ENCODE data around the gene HSPG2. TPM values are rescaled to one million over a fixed set of nuclear protein-coding genes. Genes with fewer than 3 reads are reported as not detected.

Gene HSPG2
- total and polyA plus RNA-seq, 10 of the 15 experiments (the other 5 are each of a cell fraction or from before 2014, with no cell fraction given): 0.30 to 3.4 (median 0.73) TPM; not detected in 2

GRCh38 chr1:21904454-21904703 lies 32.7 kb downstream of the HSPG2 start:
- RAD21 ChIA-PET (ENCODE audit: unreplicated experiment): no interaction called here
- Histone ChIP-seq H3K4me1 (ENCODE audit: control insufficient read depth, insufficient read depth, low read length) (peaks cover 2% of the 10 kb centered on the region), H2AFZ (ENCODE audit: control insufficient read depth, low read depth, low read length) (no peak overlapping the region), H3K27ac (ENCODE audit: control insufficient read depth, insufficient read depth) (no peak overlapping the region), H3K4me3 (no peak overlapping the region), H3K9ac (ENCODE audit: control insufficient read depth, insufficient read depth, low read length) (no peak overlapping the region), H3K79me2 (ENCODE audit: control insufficient read depth, insufficient read depth, low read length) (no peaks in the 10 kb centered on the region), H3K36me3 (ENCODE audit: control insufficient read depth in 2 of 2, insufficient read depth in 2 of 2, low read length in 1 of 2) (no peaks in the 10 kb centered on the region), H3K9me3 (replicated peaks; ENCODE audit: control insufficient read depth, insufficient read depth, low read length) (no peaks in the 10 kb centered on the region), H4K20me1 (ENCODE audit: control insufficient read depth, insufficient read depth) (no peaks in the 10 kb centered on the region), H3K27me3 (replicated peaks in 1 of 2; ENCODE audit: control insufficient read depth in 2 of 2, insufficient read depth in 2 of 2, low read length in 1 of 2) (no peaks in the 10 kb centered on the region), H3K4me2 (ENCODE audit: control insufficient read depth, insufficient read depth) (no peak overlapping the region)
- no TSS peak for BruUV-seq (replicated peaks)
- in situ Hi-C loops (cut with MboI) (no loop called here), intact Hi-C loops (cut with micrococcal nuclease; ENCODE audit: unreplicated experiment) (no loop called here)
- CTCF ChIA-PET: no interaction called here
- no peak for DNase-seq (ENCODE audit: low read depth, low spot score)
- FAIRE-seq: no peak
- no peak; the same call in 2 of the 3 replicates for ATAC-seq
- TF ChIP-seq RFX5 (IDR thresholded peaks at IDR 0.05; ENCODE audit: low read depth, low read length) (no peak), SMAD1 (IDR thresholded peaks at IDR 0.05; ENCODE audit: low read depth, partially characterized antibody) (no peak), SUPT20H (IDR thresholded peaks at IDR 0.05; ENCODE audit: borderline replicate concordance, control insufficient read depth, low read depth, low read length) (no peak), RELA (IDR thresholded peaks at IDR 0.05; ENCODE audit: borderline replicate concordance, partially characterized antibody) (no peak), E4F1 (IDR thresholded peaks at IDR 0.05; ENCODE audit: borderline replicate concordance, partially characterized antibody) (no peak), ZNF384 (IDR thresholded peaks at IDR 0.05; ENCODE audit: borderline replicate concordance, low read depth, low read length) (no peak), BRCA1 (IDR thresholded peaks at IDR 0.05; ENCODE audit: low read depth, low read length) (no peak), PRDM15 (CRISPR knock-in tag; IDR thresholded peaks at IDR 0.05) (no peak), CREM (IDR thresholded peaks at IDR 0.05; ENCODE audit: low read depth) (no peak), ZBTB40 (IDR thresholded peaks at IDR 0.05; ENCODE audit: borderline replicate concordance) (no peak), SREBF2 (IDR thresholded peaks at IDR 0.05; ENCODE audit: low read length) (no peak), NFYB (IDR thresholded peaks at IDR 0.05; ENCODE audit: insufficient read depth, low read depth, low read length) (no peak)
- POLR2A ChIA-PET: no interaction called here
- SMC1A ChIA-PET (ENCODE audit: uncharacterized antibody, unreplicated experiment): no interaction called here
- 45% methylated on average over 6 of the region's 6 CpGs for whole genome bisulfite sequencing (ENCODE audit: insufficient coverage, insufficient replicate concordance, low lambda C conversion rate, missing lambda C conversion rate)

All from GM12878 (cell line).